ENCODE results near the gene SRBD1. TPM values are rescaled to one million over a fixed set of nuclear protein-coding genes. Genes with fewer than 3 reads are reported as not detected.
A peak's percentile ranks its signal among the peaks of the same experiment; 100 is the strongest.

Gene SRBD1
- polyA plus RNA-seq, 1 experiment, result 8.7 TPM

- Histone ChIP-seq H3K9me3 (ENCODE audit: control insufficient read depth, insufficient read depth, low read length) (peaks cover 6% of the 10 kb centered on the region), H3K27me3 (ENCODE audit: control insufficient read depth, insufficient read depth, low read length) (no peaks in the 10 kb centered on the region), H3K4me3 (ENCODE audit: low read depth, low read length) (no peak overlapping the region), H3K27ac (ENCODE audit: low read depth, low read length) (no peak overlapping the region)
- TF ChIP-seq CTCF (IDR thresholded peaks at IDR 0.05; ENCODE audit: low read depth, low read length), result no peak
- ChIA-PET POLR2A (no interaction called here), CTCF (interaction anchor here (1.0 to 7.5 kb wide), 3 partner anchors 514 to 1018 kb away, joined by 3 to 287 read pairs (median 3); no protein-coding TSS in a partner anchor)
- DNase-seq (ENCODE audit: low read depth, low spot score), result no peak
Observed at GRCh38 chr2:45497355-45497754, 113.7 kb downstream of the SRBD1 start.

- CTCF ChIA-PET, result interaction anchor here (1.0 to 7.5 kb wide), 3 partner anchors 513 to 1017 kb away, joined by 3 to 287 read pairs (median 3); no protein-coding TSS in a partner anchor
Observed at GRCh38 chr2:45496869-45497268, 114.2 kb downstream of the SRBD1 start.

GRCh38 chr2:45494978-45495293 lies 116.1 kb downstream of the SRBD1 start:
- Histone ChIP-seq H3K9me3 (ENCODE audit: control insufficient read depth, insufficient read depth, low read length) (no peaks in the 10 kb centered on the region), H3K4me3 (ENCODE audit: low read depth, low read length) (no peak overlapping the region), H3K27me3 (ENCODE audit: control insufficient read depth, insufficient read depth, low read length) (no peaks in the 10 kb centered on the region), H3K27ac (ENCODE audit: low read depth, low read length) (no peak overlapping the region)
- CTCF ChIA-PET, result interaction anchor here (0.5 to 7.5 kb wide), 36 partner anchors 8 to 1015 kb away, joined by 3 to 287 read pairs (median 5); no protein-coding TSS in a partner anchor
- no peak for DNase-seq (ENCODE audit: low read depth, low spot score)
- TF ChIP-seq CTCF (IDR thresholded peaks at IDR 0.05; ENCODE audit: low read depth, low read length), result no peak
- POLR2A ChIA-PET, result no interaction called here

More at GRCh38 chr2:45496869-45497268, 114.2 kb downstream of the SRBD1 start:
- POLR2A ChIA-PET, result no interaction called here
- Histone ChIP-seq H3K4me3 (ENCODE audit: low read depth, low read length) (no peak overlapping the region), H3K9me3 (ENCODE audit: control insufficient read depth, insufficient read depth, low read length) (peaks cover 6% of the 10 kb centered on the region), H3K27ac (ENCODE audit: low read depth, low read length) (no peak overlapping the region), H3K27me3 (ENCODE audit: control insufficient read depth, insufficient read depth, low read length) (no peaks in the 10 kb centered on the region)
- TF ChIP-seq CTCF (IDR thresholded peaks at IDR 0.05; ENCODE audit: low read depth, low read length), result no peak
- no peak for DNase-seq (ENCODE audit: low read depth, low spot score)

- Histone ChIP-seq H3K27me3 (ENCODE audit: control insufficient read depth, insufficient read depth, low read length) (no peaks in the 10 kb centered on the region), H3K4me3 (ENCODE audit: low read depth, low read length) (no peak overlapping the region), H3K9me3 (ENCODE audit: control insufficient read depth, insufficient read depth, low read length) (no peaks in the 10 kb centered on the region), H3K27ac (ENCODE audit: low read depth, low read length) (no peak overlapping the region)
- POLR2A ChIA-PET, result no interaction called here
- CTCF ChIA-PET, result interaction anchor here (0.6 to 7.5 kb wide), 56 partner anchors 8 to 1015 kb away, joined by 3 to 287 read pairs (median 4); no protein-coding TSS in a partner anchor
- peak; percentile 41 for DNase-seq (ENCODE audit: low read depth, low spot score)
- peak; percentile 81 for TF ChIP-seq CTCF (IDR thresholded peaks at IDR 0.05; ENCODE audit: low read depth, low read length)
Observed at GRCh38 chr2:45494275-45494977, 116.6 kb downstream of the SRBD1 start.

DNA sequence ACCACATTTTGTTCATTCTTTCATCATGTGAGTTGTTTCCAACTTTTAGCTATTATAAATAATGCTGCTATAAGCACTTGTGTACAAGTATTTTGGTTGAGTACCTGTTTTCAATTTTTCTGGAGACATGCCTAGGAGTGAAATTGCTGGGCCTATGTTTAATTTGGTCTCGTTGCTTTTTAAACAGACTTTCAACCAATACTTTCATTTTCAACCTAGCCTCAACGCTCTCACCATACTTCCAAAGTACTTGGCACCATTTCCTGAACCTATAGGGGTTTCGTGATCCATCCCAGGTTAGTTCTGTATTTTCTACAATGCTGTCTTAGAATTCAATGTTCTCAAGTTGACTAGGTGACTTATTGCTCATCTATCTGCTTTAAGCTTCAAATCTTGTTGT lies 126.1 kb downstream of the SRBD1 start:
- TF ChIP-seq CTCF (IDR thresholded peaks at IDR 0.05; ENCODE audit: low read depth, low read length), result no peak
- DNase-seq (ENCODE audit: low read depth, low spot score), result no peak
- H3K9me3 ChIP-seq (ENCODE audit: control insufficient read depth, insufficient read depth, low read length), result no peaks in the 10 kb centered on the region
- H3K4me3 ChIP-seq (ENCODE audit: low read depth, low read length), result no peak overlapping the region
- no peaks in the 10 kb centered on the region for H3K27me3 ChIP-seq (ENCODE audit: control insufficient read depth, insufficient read depth, low read length)
- ChIA-PET POLR2A (no interaction called here), CTCF (interaction anchor here (3.6 kb wide), 1 partner anchor 10 kb away, joined by 18 read pairs; no protein-coding TSS in a partner anchor)
- H3K27ac ChIP-seq (ENCODE audit: low read depth, low read length), result no peak overlapping the region
